Transverse colon (tissue), 4 donors: Measurements from ENCODE around the gene TRRAP. TPM values are rescaled to one million over a fixed set of nuclear protein-coding genes. Genes with fewer than 3 reads are reported as not detected.
A peak's percentile ranks its signal among the peaks of the same experiment; 100 is the strongest.
"Not testable (repeated sequence)": the region's sequence is repeated elsewhere in the genome, so short reads cannot be mapped to it uniquely, and the experiment has no call there.

Experiments
- DNase-seq: peaks from one replicate; pipeline ENCODE4 v3.0.0-alpha.2; 2019
- H3K27ac ChIP-seq, 4 donors: fragments of 200-600 bp; sonication (generic); 2 replicates each; pipeline ENCODE4 v1.5.1; 2016 to 2018; ENCODE audit warnings: inconsistent platforms in 4 of 4
- H3K27me3 ChIP-seq: fragments of 200-600 bp; sonication (generic); 2 replicates; pipeline ENCODE4 v1.5.1; 2017; ENCODE audit warnings: inconsistent platforms
- H3K36me3 ChIP-seq, 4 donors: fragments of 200-600 bp; sonication (generic); 2 replicates each; pipeline ENCODE4 v1.5.1; 2017 to 2019; ENCODE audit warnings: inconsistent platforms in 4 of 4
- H3K4me1 ChIP-seq, 4 donors: fragments of 200-600 bp; sonication (generic); 2 replicates each; pipeline ENCODE4 v1.5.1; 2017 to 2020; ENCODE audit warnings: inconsistent platforms in 4 of 4
- H3K4me3 ChIP-seq, 4 donors: fragments of 200-600 bp; sonication (generic); 1 replicate in 1 of 4; 2 replicates in 3 of 4; pipeline versions ENCODE4 v1.5.1 to v1.6.1; 2017 to 2019; ENCODE audit warnings: inconsistent platforms in 4 of 4
- H3K9me3 ChIP-seq, 2 donors: fragments of 200-600 bp; sonication (generic); 2 replicates each; pipeline ENCODE4 v1.5.1; 2017 to 2019; ENCODE audit warnings: inconsistent platforms in 2 of 2
- CTCF ChIP-seq, 5 experiments: fragments of 200-600 bp in 3 of 5; fragments of 450-650 bp in 2 of 5; sonication (generic) in 3 of 5; IDR thresholded peaks; 1 replicate in 2 of 5; 2 replicates in 3 of 5; pipeline ENCODE4 v1.5.1; 2016 to 2017; ENCODE audit warnings: antibody characterized with exemption in 5 of 5, inconsistent platforms in 3 of 5, mild to moderate bottlenecking in 2 of 5, moderate library complexity in 1 of 5
- EP300 ChIP-seq: sonication (generic); formaldehyde crosslinking; IDR thresholded peaks from one replicate; pipeline ENCODE4 v1.6.1; 2017; ENCODE audit warnings: antibody characterized with exemption, low read depth
- POLR2A ChIP-seq: fragments of 450-650 bp; IDR thresholded peaks from one replicate; pipeline ENCODE4 v1.6.1; 2016; ENCODE audit warnings: antibody characterized with exemption, mild to moderate bottlenecking, moderate library complexity
- POLR2AphosphoS5 ChIP-seq, 3 donors: sonication (generic); formaldehyde crosslinking; IDR thresholded peaks; one replicate each; pipeline ENCODE4 v1.6.1; 2016; ENCODE audit warnings: antibody characterized with exemption in 3 of 3
- WGBS, 2 donors: methylation state at CpG; one replicate each; pipeline ENCODE4 v1.1.5; 2018; ENCODE audit warnings: low coverage in 1 of 2; 5-methylcytosine and 5-hydroxymethylcytosine counted together
- in situ Hi-C, 4 donors: fragments of 200-750 bp; cut with MboI; loops; one replicate each; pipeline versions ENCODE4 v1.15.0 to v1.15.1; 2017; ENCODE audit warnings: low sequenced_read_pairs in 3 of 4, low pct_ligation_motif_present in 1 of 4, low pct_unique_long_range_greater_than_20kb in 1 of 4
- intact Hi-C: fragments of 100-400 bp; cut with DNase I; formaldehyde crosslinking; loops from one replicate; pipeline ENCODE4 v1.15.1; 2023; ENCODE audit warnings: low total_unique reads
- total RNA-seq, 4 donors: library from RNA; depleted of rRNA; stranded (reverse); fragments of >200 nt; gene quantifications; one replicate each; pipeline ENCODE4 v1.1.0, GENCODE V29; 2016

The TRRAP gene
- total RNA-seq, 4 donors from 2014 or later = 27.3 to 73.3 (median 38.0) TPM

- WGBS, 2 donors = 0% methylated on average over 35 of the region's 35 CpGs; no CpG with 5 or more reads in 1 of the 2 donors
- H3K27ac ChIP-seq = no peak overlapping the region
- intact Hi-C loops (no loop called here), in situ Hi-C loops (no loop called here)
- peaks cover 0 to 15% (median 7%) of the 10 kb centered on the region in 4 donors for H3K4me1 ChIP-seq
- no peaks in the 10 kb centered on the region for H3K9me3 ChIP-seq
- no peak for TF ChIP-seq POLR2AphosphoS5 (IDR thresholded peaks at IDR 0.05)
- TF ChIP-seq CTCF (IDR thresholded peaks at IDR 0.05) = no peak
- TF ChIP-seq POLR2A = no peak
- no peak for TF ChIP-seq EP300
- H3K4me3 ChIP-seq = peak overlapping the region in 3 of 4 donors; percentile 7 to 50 (median 22)
- H3K27me3 ChIP-seq = peaks cover 51% of the 10 kb centered on the region
- DNase-seq = peak; percentile 26
- H3K36me3 ChIP-seq = no peaks in the 10 kb centered on the region
Observed at GRCh38 chr7:98870121-98870651, 8.1 kb upstream of the TRRAP start.

- in situ Hi-C loops = no loop called here
Observed at GRCh38 chr7:98870807-98871491, 7.4 kb upstream of the TRRAP start.

GRCh38 chr7:98872328-98872924 lies 5.9 kb upstream of the TRRAP start:
- DNase-seq = no peak
- H3K27ac ChIP-seq = no peak overlapping the region
- H3K9me3 ChIP-seq = no peaks in the 10 kb centered on the region
- in situ Hi-C loops (no loop called here), intact Hi-C loops (no loop called here)
- H3K36me3 ChIP-seq = no peaks in the 10 kb centered on the region
- peaks cover 44% of the 10 kb centered on the region for H3K27me3 ChIP-seq
- WGBS, 2 donors = 60 to 80% methylated on average over 5 to 7 of the region's 7 CpGs
- TF ChIP-seq CTCF (IDR thresholded peaks at IDR 0.05) (peak in 3 of 5 experiments; percentile 17 to 25 (median 18)), EP300 (no peak)
- H3K4me1 ChIP-seq = peaks cover 0 to 15% (median 7%) of the 10 kb centered on the region in 4 donors
- H3K4me3 ChIP-seq = no peak overlapping the region

More at GRCh38 chr7:98870807-98871491, 7.4 kb upstream of the TRRAP start:
- Histone ChIP-seq H3K4me3 (peak overlapping the region in 1 of 4 donors; percentile 50), H3K4me1 (peaks cover 0 to 15% (median 7%) of the 10 kb centered on the region in 4 donors), H3K27ac (no peak overlapping the region), H3K9me3 (no peaks in the 10 kb centered on the region), H3K36me3 (no peaks in the 10 kb centered on the region), H3K27me3 (peaks cover 51% of the 10 kb centered on the region)
- intact Hi-C loops = no loop called here
- TF ChIP-seq POLR2AphosphoS5 (IDR thresholded peaks at IDR 0.05) = no peak
- TF ChIP-seq POLR2A = no peak
- no peak for TF ChIP-seq CTCF (IDR thresholded peaks at IDR 0.05)
- no peak for TF ChIP-seq EP300
- WGBS, 2 donors = 66% methylated on average over 17 of the region's 17 CpGs; no CpG with 5 or more reads in 1 of the 2 donors
- no peak for DNase-seq

GRCh38 chr7:98873610-98874009 lies 4.7 kb upstream of the TRRAP start:
- intact Hi-C loops, H3K27ac ChIP-seq, H3K9me3 ChIP-seq, in situ Hi-C loops, DNase-seq, H3K36me3 ChIP-seq, H3K4me3 ChIP-seq: not testable (repeated sequence)
- Histone ChIP-seq H3K27me3 (peaks cover 33% of the 10 kb centered on the region), H3K4me1 (peaks cover 3 to 22% (median 12%) of the 10 kb centered on the region in 4 donors)
- 88 to 93% methylated on average over 5 to 11 of the region's 11 CpGs for WGBS, 2 donors
